Nucleus accumbens (tissue), 56 donors: ENCODE data around the gene NUCB2.

Experiments
- DNase-seq, 56 donors: peaks; one replicate each; lab custom pipeline; 2025; lab: John Stamatoyannopoulos, UW

Gene NUCB2

GRCh38 chr11:17378655-17379054, 102.1 kb downstream of the NUCB2 start:
- DNase-seq: no peak

DNA sequence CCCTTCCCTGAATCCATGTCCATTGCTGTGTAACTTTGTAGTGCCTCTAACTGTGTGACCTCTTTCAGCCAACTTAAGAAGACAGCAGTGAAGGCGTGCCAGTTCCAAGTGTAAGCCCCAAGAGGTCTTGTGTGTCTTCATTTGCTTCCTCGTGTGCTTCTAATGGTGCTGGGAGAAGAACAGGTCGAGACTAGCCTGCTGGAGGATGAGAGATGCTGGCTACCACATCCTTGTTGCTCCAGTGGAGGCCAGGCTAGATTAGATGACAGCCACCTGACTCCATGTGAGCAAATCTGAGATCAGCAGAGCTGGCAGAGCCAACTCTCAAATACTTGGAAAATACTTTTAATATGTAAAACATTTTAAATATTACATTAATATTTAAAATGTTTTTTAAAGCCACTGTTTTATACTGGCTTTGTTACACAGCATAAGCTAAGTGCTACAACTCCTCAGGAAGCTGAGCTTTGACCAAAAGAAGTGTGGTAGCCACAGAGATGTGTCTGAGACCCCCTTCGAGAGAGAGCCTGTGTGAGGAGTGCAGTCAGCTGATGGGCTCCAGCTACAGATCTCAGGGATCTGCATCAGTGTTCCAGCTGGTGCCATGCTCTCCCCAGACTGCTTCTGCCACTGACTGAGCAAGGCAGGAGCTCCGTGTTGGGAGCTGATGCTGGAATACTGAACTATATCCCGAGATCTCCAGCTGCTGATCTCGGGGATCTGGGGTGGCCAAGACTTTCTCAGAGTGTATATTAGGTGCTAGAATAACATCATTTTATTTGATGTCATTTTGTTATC, 103.0 kb downstream of the NUCB2 start:
- DNase-seq: no peak

- DNase-seq: no peak
Observed at GRCh38 chr11:17381156-17381555, 104.6 kb downstream of the NUCB2 start.
